Ishikawa (cell line): Measurements from ENCODE around the gene TMPO.

Experiments used
- CEBPB ChIP-seq: IDR thresholded peaks from 2 replicates; pipeline ENCODE4 v1.6.1; 2012
- CREB1 ChIP-seq: IDR thresholded peaks from 2 replicates; pipeline ENCODE4 v1.6.1; 2012; ENCODE audit warnings: low read depth
- EGR1 ChIP-seq: IDR thresholded peaks from 2 replicates; pipeline ENCODE4 v1.6.1; 2012
- EP300 ChIP-seq: IDR thresholded peaks from 2 replicates; pipeline ENCODE4 v1.6.1; 2012; ENCODE audit warnings: borderline replicate concordance
- FOXM1 ChIP-seq: IDR thresholded peaks from 2 replicates; pipeline ENCODE4 v1.6.1; 2012; ENCODE audit warnings: low read depth, borderline replicate concordance
- MAX ChIP-seq: IDR thresholded peaks from 2 replicates; pipeline ENCODE4 v1.6.1; 2012
- NFIC ChIP-seq: IDR thresholded peaks from 2 replicates; pipeline ENCODE4 v1.6.1; 2012
- RAD21 ChIP-seq: IDR thresholded peaks from 2 replicates; pipeline ENCODE4 v1.6.1; 2012; ENCODE audit warnings: low read depth
- REST ChIP-seq: IDR thresholded peaks from 2 replicates; pipeline ENCODE4 v1.6.1; 2012; ENCODE audit warnings: low read depth, mild to moderate bottlenecking
- TAF1 ChIP-seq: IDR thresholded peaks from 2 replicates; pipeline ENCODE4 v1.6.1; 2012; ENCODE audit warnings: low read depth, mild to moderate bottlenecking
- TCF12 ChIP-seq: IDR thresholded peaks from 2 replicates; pipeline ENCODE4 v1.6.1; 2012; ENCODE audit warnings: low read depth
- TEAD4 ChIP-seq: IDR thresholded peaks from 2 replicates; pipeline ENCODE4 v1.6.1; 2012
- USF1 ChIP-seq: IDR thresholded peaks from 2 replicates; pipeline ENCODE4 v1.6.1; 2012
- YY1 ChIP-seq: IDR thresholded peaks from 2 replicates; pipeline ENCODE4 v1.6.1; 2012; ENCODE audit warnings: low read depth
- ZBTB7A ChIP-seq: IDR thresholded peaks from 2 replicates; pipeline ENCODE4 v1.6.1; 2012; ENCODE audit warnings: low read depth

The TMPO gene

GRCh38 chr12:98559666-98560065 lies 44.3 kb downstream of the TMPO start:
- no peak for TF ChIP-seq EGR1
- no peak for TF ChIP-seq TCF12
- no peak for TF ChIP-seq YY1
- no peak for TF ChIP-seq ZBTB7A
- no peak for TF ChIP-seq TEAD4
- TF ChIP-seq USF1, result no peak
- no peak for TF ChIP-seq RAD21
- TF ChIP-seq EP300, result no peak
- no peak for TF ChIP-seq FOXM1
- TF ChIP-seq NFIC, result no peak
- no peak for TF ChIP-seq TAF1
- TF ChIP-seq CREB1, result no peak
- TF ChIP-seq CEBPB, result no peak
- TF ChIP-seq REST, result no peak
- TF ChIP-seq MAX, result no peak

- TF ChIP-seq CREB1, result no peak
- TF ChIP-seq TEAD4, result no peak
- TF ChIP-seq EP300, result no peak
- no peak for TF ChIP-seq EGR1
- no peak for TF ChIP-seq REST
- no peak for TF ChIP-seq MAX
- no peak for TF ChIP-seq YY1
- TF ChIP-seq NFIC, result no peak
Observed at GRCh38 chr12:98561846-98562245, 46.5 kb downstream of the TMPO start.

- TF ChIP-seq EGR1, result no peak
- no peak for TF ChIP-seq REST
- no peak for TF ChIP-seq ZBTB7A
- TF ChIP-seq NFIC, result no peak
- no peak for TF ChIP-seq TEAD4
- no peak for TF ChIP-seq CREB1
- no peak for TF ChIP-seq EP300
- no peak for TF ChIP-seq MAX
- TF ChIP-seq TAF1, result no peak
- TF ChIP-seq YY1, result no peak
- TF ChIP-seq CEBPB, result no peak
- no peak for TF ChIP-seq RAD21
- TF ChIP-seq USF1, result no peak
- TF ChIP-seq FOXM1, result no peak
- TF ChIP-seq TCF12, result no peak
Observed at GRCh38 chr12:98572010-98572409, 56.6 kb downstream of the TMPO start.

- TF ChIP-seq TCF12 (no peak), CEBPB (no peak), REST (no peak), NFIC (no peak), MAX (no peak)
Observed at GRCh38 chr12:98574110-98574509, 58.7 kb downstream of the TMPO start.
